HG03460 (cell line): ENCODE results near the gene TRAPPC10.

Experiments
- ATAC-seq: cut with Tn5 transposase; IDR thresholded peaks from one replicate; pipeline ENCODE4 v1.9.1; 2021; ENCODE audit not compliant: unreplicated experiment

Gene TRAPPC10

DNA sequence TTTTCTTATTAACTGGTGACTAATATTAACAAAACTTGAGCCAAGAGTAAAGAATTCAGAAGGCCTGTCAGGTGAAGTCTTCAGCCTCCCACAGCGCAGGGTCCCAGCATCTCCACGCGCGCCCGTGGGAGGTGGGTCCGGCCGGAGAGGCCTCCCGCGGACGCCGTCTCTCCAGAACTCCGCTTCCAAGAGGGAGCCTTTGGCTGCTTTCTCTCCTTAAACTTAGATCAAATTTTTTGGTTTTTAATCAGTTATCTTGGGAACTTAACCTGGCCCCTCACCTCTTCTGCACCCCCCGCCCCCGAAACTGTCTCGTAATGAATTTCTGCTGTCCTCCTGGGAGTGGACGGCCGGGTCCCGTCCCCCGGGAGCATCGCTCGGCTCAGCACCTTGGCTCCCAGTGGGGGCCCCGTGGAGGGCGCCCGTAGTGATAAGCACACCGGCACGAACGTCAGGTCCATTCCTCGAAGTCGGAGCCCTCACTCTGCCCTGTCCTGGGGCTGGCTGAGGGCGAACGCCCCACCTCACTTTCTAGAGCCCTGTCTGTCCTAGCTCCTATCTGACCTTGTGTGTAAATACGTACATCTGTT lies 29.5 kb upstream of the TRAPPC10 start:
- no peak for ATAC-seq

GRCh38 chr21:43983390-43983789 lies 28.7 kb upstream of the TRAPPC10 start:
- ATAC-seq: no peak

DNA sequence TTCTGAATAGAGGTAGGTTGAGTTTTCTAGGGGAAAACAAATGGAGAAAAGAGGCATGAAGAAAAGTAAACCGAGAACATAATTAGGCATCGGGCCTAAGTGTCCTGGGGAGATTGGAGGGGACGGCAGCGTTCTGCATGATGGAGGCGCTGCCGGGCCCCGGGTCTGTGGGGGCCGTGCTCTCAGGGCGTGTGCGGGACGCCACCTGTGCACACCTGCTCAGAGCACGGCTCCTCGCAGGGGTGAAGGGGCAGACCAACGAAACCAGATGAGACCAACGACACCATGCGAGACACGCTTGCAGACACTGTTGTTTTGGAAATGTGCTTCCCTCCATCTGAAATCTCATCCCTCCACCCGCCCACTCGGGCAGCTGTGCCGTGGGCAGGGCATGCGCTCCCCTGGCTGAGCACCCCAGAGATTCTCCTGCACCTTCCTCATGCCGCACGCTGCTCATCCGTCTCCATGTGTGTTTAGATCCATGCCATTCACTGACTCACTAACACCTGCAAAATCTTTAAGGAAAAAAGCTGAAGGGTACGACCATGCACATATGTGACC lies 28.2 kb upstream of the TRAPPC10 start:
- ATAC-seq: no peak

- no peak for ATAC-seq
Measured at GRCh38 chr21:43984905-43985689, 27.0 kb upstream of the TRAPPC10 start.

GRCh38 chr21:43985690-43986251 lies 26.3 kb upstream of the TRAPPC10 start:
- no peak for ATAC-seq

DNA sequence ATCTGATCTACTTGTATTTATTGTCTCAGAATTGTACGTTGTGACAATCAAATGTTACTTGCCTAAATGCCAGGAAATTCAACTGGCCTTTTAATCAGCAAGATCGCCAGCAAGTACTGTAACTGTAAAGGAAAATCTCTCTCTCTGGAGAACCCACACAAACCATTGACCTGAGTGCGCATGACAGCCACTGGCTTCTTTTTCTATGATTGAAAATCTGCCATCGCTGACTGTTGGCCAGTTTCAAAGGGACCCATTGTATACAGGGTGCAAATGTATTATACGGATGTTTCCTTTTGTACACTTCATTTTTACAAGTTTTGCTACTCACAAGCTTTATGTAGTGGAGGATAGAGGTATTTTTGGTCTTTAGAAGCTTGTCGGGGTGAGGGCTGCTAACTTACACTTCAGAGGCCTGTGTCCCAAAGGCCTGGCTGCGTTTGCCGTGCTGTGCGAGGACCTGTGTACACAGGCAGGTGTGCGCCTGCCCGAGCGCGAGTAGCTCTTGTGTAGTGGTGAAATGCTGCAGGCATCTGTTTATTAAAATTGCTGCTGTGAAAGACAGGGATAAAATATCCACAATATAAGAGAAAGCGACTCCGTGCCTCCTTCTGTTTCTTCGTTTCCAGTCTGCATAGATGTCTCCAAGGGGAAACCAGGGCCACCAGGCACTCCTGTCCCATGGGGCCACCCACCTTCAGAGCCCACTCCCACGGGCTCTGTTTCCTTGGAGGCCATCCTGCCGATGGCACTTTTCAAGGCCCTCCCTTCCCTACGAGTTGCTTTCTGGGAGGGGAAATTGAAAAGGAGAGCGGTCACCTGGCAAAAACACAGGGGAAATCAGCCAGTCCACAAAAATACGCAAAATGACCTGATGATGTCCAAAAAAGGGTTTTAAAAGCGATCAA lies 25.3 kb upstream of the TRAPPC10 start:
- ATAC-seq: no peak

- no peak for ATAC-seq
Measured at GRCh38 chr21:43987509-43987908, 24.6 kb upstream of the TRAPPC10 start.

- no peak for ATAC-seq
Measured at GRCh38 chr21:43988016-43988415, 24.1 kb upstream of the TRAPPC10 start.

- ATAC-seq: no peak
Measured at GRCh38 chr21:43988506-43989230, 23.4 kb upstream of the TRAPPC10 start.

DNA sequence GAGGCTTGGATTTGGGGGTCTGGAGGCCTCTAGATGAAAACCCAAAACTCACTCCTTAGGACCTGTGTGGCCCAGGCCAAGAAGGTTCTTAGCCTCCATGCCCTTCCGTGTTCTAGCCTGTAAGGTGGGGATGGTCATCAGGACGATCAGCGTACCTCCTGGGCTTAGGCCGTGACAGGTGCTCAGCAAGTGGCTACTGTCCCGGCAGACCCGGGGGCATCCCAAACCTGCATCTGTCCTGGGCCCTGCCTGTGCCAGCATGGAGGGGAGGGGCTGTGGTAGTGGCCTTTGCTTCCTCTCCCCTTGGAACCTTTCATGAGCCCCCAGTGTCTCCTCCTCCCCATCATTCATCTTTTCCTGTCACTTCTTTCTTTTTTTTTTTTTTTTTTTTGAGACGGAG lies 22.7 kb upstream of the TRAPPC10 start:
- ATAC-seq: no peak

DNA sequence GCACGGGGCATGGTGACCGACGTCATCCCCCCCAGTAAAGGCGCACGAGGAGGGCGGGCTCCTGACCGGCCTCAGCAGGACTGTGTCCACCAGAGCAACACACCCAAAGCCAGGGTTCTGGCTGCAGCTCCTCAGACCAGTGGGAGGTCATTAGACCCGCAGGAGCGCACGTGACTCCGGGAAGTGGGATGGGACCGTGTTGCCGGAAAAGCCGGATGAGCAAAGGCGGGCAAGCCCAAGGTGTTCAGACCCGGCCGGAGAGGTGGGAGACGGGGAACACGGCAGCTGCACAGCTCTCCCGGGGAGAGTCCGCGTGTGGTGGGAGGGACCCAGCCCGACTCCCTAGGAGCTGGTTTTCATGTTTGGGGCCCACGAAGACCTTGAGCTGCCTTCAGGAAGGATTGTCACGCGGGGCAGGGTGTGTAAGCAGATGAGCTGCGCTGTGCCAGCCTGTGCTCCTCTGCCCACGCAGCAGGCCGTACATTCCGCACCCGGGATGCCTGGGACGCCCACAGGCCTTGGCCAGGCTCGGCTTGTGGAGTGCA lies 20.6 kb upstream of the TRAPPC10 start:
- no peak for ATAC-seq

- ATAC-seq: no peak
Measured at GRCh38 chr21:43992121-43992520, 20.0 kb upstream of the TRAPPC10 start.

DNA sequence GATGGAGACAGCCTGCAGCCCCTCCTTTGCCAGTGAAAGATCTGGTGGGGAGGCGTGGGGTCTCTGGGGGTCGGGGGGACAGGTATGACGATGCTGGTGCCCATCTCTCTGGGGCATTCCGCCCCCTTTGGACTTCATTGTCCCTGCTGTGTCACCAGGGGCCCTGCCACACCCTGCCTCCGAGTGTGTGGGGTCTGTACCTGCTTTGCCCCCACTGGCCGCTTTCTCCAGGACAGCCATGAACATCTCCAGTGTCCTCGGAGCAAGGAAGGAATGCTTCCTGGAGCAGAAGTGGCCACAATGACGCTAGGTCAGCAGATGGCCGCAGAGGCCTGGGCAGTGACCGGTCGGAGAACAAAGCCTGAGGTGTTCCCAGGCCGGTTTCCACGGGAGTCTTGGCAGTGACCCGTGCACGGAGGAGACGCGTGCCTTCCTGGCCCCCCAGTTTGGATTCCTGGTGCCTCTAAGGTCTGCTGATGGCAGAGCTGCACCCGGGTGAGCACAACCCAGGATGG lies 18.6 kb upstream of the TRAPPC10 start:
- no peak for ATAC-seq

- no peak for ATAC-seq
Measured at GRCh38 chr21:43994085-43994484, 18.0 kb upstream of the TRAPPC10 start.

- ATAC-seq: no peak
Measured at GRCh38 chr21:43994646-43995045, 17.5 kb upstream of the TRAPPC10 start.

DNA sequence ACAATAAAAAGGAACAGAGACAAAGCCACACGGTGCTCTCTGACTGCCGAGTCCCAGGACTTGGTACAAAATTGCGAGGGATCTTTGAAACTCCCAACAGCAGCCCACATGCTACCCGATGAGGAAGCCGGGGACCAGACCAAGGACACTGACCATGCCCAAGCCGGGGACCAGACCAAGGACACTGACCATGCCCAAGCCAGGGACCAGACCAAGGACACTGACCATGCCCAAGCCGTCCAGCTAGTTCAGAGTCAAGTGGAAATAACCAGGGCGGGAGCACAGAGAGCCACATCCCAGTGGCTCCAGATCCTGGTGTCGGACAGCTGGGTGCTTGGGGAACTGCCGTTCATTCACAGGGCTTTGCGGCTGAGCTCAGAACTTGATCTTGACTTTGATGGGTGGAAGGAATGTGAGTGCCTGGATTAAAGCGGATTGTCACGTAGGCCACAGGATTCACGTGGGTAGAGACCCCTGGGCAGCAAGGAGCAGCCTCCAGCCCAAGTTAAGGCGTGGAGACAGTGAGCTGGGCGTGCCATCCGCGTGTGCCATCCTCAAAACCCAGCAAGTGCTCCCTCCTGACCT lies 16.5 kb upstream of the TRAPPC10 start:
- ATAC-seq: no peak

GRCh38 chr21:43997766-43998742 lies 14.1 kb upstream of the TRAPPC10 start:
- no peak for ATAC-seq

DNA sequence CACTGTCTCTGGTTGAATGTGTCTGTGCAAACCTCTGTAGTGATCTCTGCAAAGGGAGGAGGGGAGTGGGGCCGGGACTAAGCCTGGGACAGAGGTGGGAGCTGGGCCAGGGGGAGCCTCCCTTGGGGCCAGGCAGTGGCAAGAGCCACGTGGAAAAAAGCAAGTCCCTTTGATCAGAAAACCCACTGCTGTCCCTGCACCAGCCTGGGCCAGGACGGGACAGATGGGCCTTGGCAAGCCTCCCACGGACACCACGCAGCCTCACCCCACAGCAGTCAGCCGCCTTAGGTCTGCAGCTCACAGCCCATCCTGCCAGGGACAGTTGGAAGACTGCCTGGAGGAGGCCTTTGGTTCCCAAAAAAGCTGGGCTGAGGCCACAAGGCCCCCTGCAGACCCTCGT lies 11.7 kb upstream of the TRAPPC10 start:
- ATAC-seq: no peak
